ENCODE results near the gene NFE2L2.
"Not testable (repeated sequence)": the region's sequence is repeated elsewhere in the genome, so short reads cannot be mapped to it uniquely, and the experiment has no call there.

NFE2L2 gene

GRCh38 chr2:177229442-177230242 is 34.9 kb downstream of the NFE2L2 start:
- peaks cover 47% of the 10 kb centered on the region for H3K36me3 ChIP-seq (replicated peaks)
- no peak for DNase-seq
- no peak overlapping the region for H3K4me3 ChIP-seq (ENCODE audit: low read depth, low read length)
- in situ Hi-C loops (cut with HindIII; ENCODE audit: low pct_ligation_motif_present, low sequenced_read_pairs) = no loop called here
- H3K27me3 ChIP-seq (replicated peaks) = no peaks in the 10 kb centered on the region
- no peak for TF ChIP-seq CTCF (IDR thresholded peaks at IDR 0.05; ENCODE audit: low read depth, low read length, missing control alignments)
- H3K27ac ChIP-seq = no peak overlapping the region

- in situ Hi-C loops (cut with HindIII; ENCODE audit: low pct_ligation_motif_present, low sequenced_read_pairs) = no loop called here
Observed at GRCh38 chr2:177225965-177226360, 38.6 kb downstream of the NFE2L2 start.

GRCh38 chr2:177223436-177223835 is 41.1 kb downstream of the NFE2L2 start:
- H3K27me3 ChIP-seq (replicated peaks); H3K4me3 ChIP-seq (ENCODE audit: low read depth, low read length); H3K27ac ChIP-seq; in situ Hi-C loops (cut with HindIII; ENCODE audit: low pct_ligation_motif_present, low sequenced_read_pairs); DNase-seq: not testable (repeated sequence)
- peaks cover 44% of the 10 kb centered on the region for H3K36me3 ChIP-seq (replicated peaks)

More at GRCh38 chr2:177225965-177226360, 38.6 kb downstream of the NFE2L2 start:
- TF ChIP-seq CTCF (IDR thresholded peaks at IDR 0.05; ENCODE audit: low read depth, low read length, missing control alignments) = no peak
- H3K36me3 ChIP-seq (replicated peaks) = peaks cover 39% of the 10 kb centered on the region
- no peak for DNase-seq
- H3K4me3 ChIP-seq (ENCODE audit: low read depth, low read length) = no peak overlapping the region
- H3K27me3 ChIP-seq (replicated peaks) = no peaks in the 10 kb centered on the region
- no peak overlapping the region for H3K27ac ChIP-seq

GRCh38 chr2:177221970-177222369 is 42.6 kb downstream of the NFE2L2 start:
- TF ChIP-seq CTCF (IDR thresholded peaks at IDR 0.05; ENCODE audit: low read depth, low read length, missing control alignments) = no peak
- peaks cover 54% of the 10 kb centered on the region for H3K36me3 ChIP-seq (replicated peaks)

GRCh38 chr2:177221534-177221933 is 43.0 kb downstream of the NFE2L2 start:
- in situ Hi-C loops (cut with HindIII; ENCODE audit: low pct_ligation_motif_present, low sequenced_read_pairs) = no loop called here
- DNase-seq = no peak
- H3K27ac ChIP-seq = no peak overlapping the region

More at GRCh38 chr2:177221970-177222369, 42.6 kb downstream of the NFE2L2 start:
- Histone ChIP-seq H3K27me3 (replicated peaks) (no peaks in the 10 kb centered on the region), H3K4me3 (ENCODE audit: low read depth, low read length) (no peak overlapping the region), H3K27ac (no peak overlapping the region)
- in situ Hi-C loops (cut with HindIII; ENCODE audit: low pct_ligation_motif_present, low sequenced_read_pairs) = no loop called here
- no peak for DNase-seq

GRCh38 chr2:177219787-177220186 is 44.7 kb downstream of the NFE2L2 start:
- DNase-seq; H3K4me3 ChIP-seq (ENCODE audit: low read depth, low read length); H3K27ac ChIP-seq; in situ Hi-C loops (cut with HindIII; ENCODE audit: low pct_ligation_motif_present, low sequenced_read_pairs); H3K27me3 ChIP-seq (replicated peaks): not testable (repeated sequence)
- peaks cover 75% of the 10 kb centered on the region for H3K36me3 ChIP-seq (replicated peaks)

More at GRCh38 chr2:177221534-177221933, 43.0 kb downstream of the NFE2L2 start:
- no peak for TF ChIP-seq CTCF (IDR thresholded peaks at IDR 0.05; ENCODE audit: low read depth, low read length, missing control alignments)
- Histone ChIP-seq H3K27me3 (replicated peaks) (no peaks in the 10 kb centered on the region), H3K36me3 (replicated peaks) (peaks cover 59% of the 10 kb centered on the region), H3K4me3 (ENCODE audit: low read depth, low read length) (no peak overlapping the region)
